HG02943 (cell line): ENCODE results near the gene UBQLN4.
"Not testable (repeated sequence)": the region's sequence is repeated elsewhere in the genome, so short reads cannot be mapped to it uniquely, and the experiment has no call there.

Experiments
- ATAC-seq: cut with Tn5 transposase; IDR thresholded peaks from one replicate; pipeline ENCODE4 v1.9.1; 2021; ENCODE audit warnings: mild to moderate bottlenecking, low read depth, moderate library complexity; ENCODE audit not compliant: unreplicated experiment

The UBQLN4 gene

GRCh38 chr1:156081180-156081916 is 27.8 kb upstream of the UBQLN4 start:
- no peak for ATAC-seq

- ATAC-seq, result no peak
Measured at GRCh38 chr1:156080863-156081179, 27.2 kb upstream of the UBQLN4 start.

- ATAC-seq, result no peak
Measured at GRCh38 chr1:156080241-156080862, 26.8 kb upstream of the UBQLN4 start.

GRCh38 chr1:156079762-156080161 is 26.2 kb upstream of the UBQLN4 start:
- ATAC-seq, result no peak

GRCh38 chr1:156078728-156079127 is 25.1 kb upstream of the UBQLN4 start:
- no peak for ATAC-seq

- ATAC-seq, result no peak
Measured at GRCh38 chr1:156077430-156077760, 23.8 kb upstream of the UBQLN4 start.

GRCh38 chr1:156076609-156077429 is 23.2 kb upstream of the UBQLN4 start:
- ATAC-seq, result no peak

GRCh38 chr1:156075775-156076204 is 22.2 kb upstream of the UBQLN4 start:
- no peak for ATAC-seq

- no peak for ATAC-seq
Measured at GRCh38 chr1:156075162-156075561, 21.6 kb upstream of the UBQLN4 start.

- ATAC-seq, result no peak
Measured at GRCh38 chr1:156074661-156075060, 21.1 kb upstream of the UBQLN4 start.

GRCh38 chr1:156073740-156074139 is 20.1 kb upstream of the UBQLN4 start:
- no peak for ATAC-seq

GRCh38 chr1:156073110-156073687 is 19.6 kb upstream of the UBQLN4 start:
- ATAC-seq, result no peak

- ATAC-seq, result no peak
Measured at GRCh38 chr1:156072251-156072650, 18.7 kb upstream of the UBQLN4 start.

- not testable (repeated sequence) for ATAC-seq
Measured at GRCh38 chr1:156071332-156071816, 17.8 kb upstream of the UBQLN4 start.

- ATAC-seq, result no peak
Measured at GRCh38 chr1:156070548-156070947, 16.9 kb upstream of the UBQLN4 start.

- ATAC-seq, result no peak
Measured at GRCh38 chr1:156069490-156070455, 16.2 kb upstream of the UBQLN4 start.

GRCh38 chr1:156067262-156067661 is 13.7 kb upstream of the UBQLN4 start:
- no peak for ATAC-seq

- ATAC-seq, result no peak
Measured at GRCh38 chr1:156065871-156066270, 12.3 kb upstream of the UBQLN4 start.

GRCh38 chr1:156065212-156065611 is 11.6 kb upstream of the UBQLN4 start:
- no peak for ATAC-seq

- ATAC-seq, result no peak
Measured at GRCh38 chr1:156064615-156065014, 11.0 kb upstream of the UBQLN4 start.
